ENCODE measurements around the gene WNK2.
"Not testable (repeated sequence)": the region's sequence is repeated elsewhere in the genome, so short reads cannot be mapped to it uniquely, and the experiment has no call there.

Gene WNK2

DNA sequence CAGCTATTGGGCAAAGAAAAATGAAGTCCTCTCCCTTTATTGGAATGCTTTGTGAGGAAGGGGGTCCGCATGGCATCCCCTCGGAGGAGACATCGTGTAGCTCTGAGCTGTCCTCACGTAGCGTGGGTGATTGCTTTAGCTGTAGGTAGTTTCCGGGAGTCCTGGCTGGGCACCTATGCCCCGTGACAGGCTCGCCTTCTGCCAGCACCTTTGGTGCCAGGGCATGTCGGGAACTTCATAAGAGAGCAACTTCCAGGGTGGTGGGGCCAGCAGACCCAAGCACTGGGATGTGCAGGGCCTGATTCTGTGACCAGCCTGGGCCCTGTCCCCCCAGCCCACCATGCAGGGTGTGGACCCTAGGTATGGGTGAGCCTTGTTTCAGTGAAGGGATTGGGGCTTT is 64.0 kb downstream of the WNK2 start:
- H3K36me3 ChIP-seq (ENCODE audit: insufficient read depth, low read depth, low read length) = peaks cover 5% of the 10 kb centered on the region; the same call in 1 of the 2 replicates
- H3K9ac ChIP-seq (ENCODE audit: low read depth, low read length) = no peak overlapping the region; the same call in 1 of the 2 replicates
- H3K27me3 ChIP-seq (ENCODE audit: insufficient read depth, low read length) = no peaks in the 10 kb centered on the region
- H3K4me1 ChIP-seq (ENCODE audit: insufficient read depth, low read length) = peaks cover 3% of the 10 kb centered on the region; the same call in 1 of the 2 replicates
- H3K4me3 ChIP-seq (ENCODE audit: low read length) = no peak overlapping the region
- no peaks in the 10 kb centered on the region for H3K9me3 ChIP-seq (ENCODE audit: insufficient read depth, low read depth, low read length)
- H3K27ac ChIP-seq (ENCODE audit: low read length) = no peak overlapping the region

DNA sequence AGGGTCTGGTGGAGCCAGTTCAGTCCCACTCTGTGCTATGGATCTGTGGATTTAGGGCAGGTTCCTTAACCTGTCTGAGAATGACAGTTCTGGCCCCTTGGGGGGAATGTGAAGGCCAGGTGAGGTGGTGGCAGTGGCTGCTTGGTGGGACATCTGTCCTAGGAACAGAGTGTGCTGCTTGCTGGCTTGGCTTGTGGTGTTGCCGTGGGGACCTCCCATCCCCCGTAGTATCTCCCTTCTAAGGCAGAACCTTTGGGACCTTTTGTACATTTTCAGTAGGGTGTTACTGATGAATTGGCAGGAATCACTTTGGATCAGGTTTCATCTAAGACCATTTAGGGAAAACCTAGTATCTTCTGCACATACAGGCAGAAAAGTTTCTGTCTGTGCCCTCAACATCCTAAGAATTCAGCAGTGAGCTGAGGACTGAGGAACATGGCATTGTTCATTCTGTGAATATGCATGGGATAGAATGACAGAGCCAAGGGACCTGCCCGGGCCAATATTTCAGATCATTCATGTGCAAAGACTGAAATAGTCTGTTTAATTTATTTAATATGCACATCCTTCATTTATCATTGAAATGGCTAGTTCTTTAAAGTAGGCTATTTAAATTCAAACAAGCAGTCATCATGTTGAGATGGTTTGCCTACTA is 64.6 kb downstream of the WNK2 start:
- no peak overlapping the region for H3K9ac ChIP-seq (ENCODE audit: low read depth, low read length)
- H3K9me3 ChIP-seq (ENCODE audit: insufficient read depth, low read depth, low read length) = no peaks in the 10 kb centered on the region
- H3K36me3 ChIP-seq (ENCODE audit: insufficient read depth, low read depth, low read length) = peaks cover 5% of the 10 kb centered on the region; the same call in 1 of the 2 replicates
- no peaks in the 10 kb centered on the region for H3K27me3 ChIP-seq (ENCODE audit: insufficient read depth, low read length)
- H3K27ac ChIP-seq (ENCODE audit: low read length) = no peak overlapping the region
- no peak overlapping the region for H3K4me3 ChIP-seq (ENCODE audit: low read length)
- H3K4me1 ChIP-seq (ENCODE audit: insufficient read depth, low read length) = 0 out of 2 replicates have a peak, but pooled peaks cover 3% of the 10 kb centered on the region

DNA sequence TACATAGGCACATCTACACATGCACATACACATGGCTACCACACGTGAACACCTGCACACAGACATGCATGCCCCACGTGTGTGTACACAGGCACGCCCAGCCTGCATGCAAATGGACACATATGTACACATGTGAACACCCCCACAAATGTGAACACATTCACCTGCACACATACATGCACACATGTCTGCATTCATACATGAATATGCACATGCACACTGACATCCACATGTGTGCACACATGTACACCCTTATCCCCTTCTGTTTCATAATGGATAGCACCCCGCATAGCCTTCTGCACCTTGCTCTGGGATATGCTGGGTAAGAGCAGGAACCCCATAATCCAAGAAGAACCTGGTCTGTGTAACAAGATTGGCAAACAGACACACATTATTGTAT is 66.2 kb downstream of the WNK2 start:
- Histone ChIP-seq H3K4me3 (ENCODE audit: low read length) (no peak overlapping the region), H3K9ac (ENCODE audit: low read depth, low read length) (no peak overlapping the region), H3K27ac (ENCODE audit: low read length) (no peak overlapping the region), H3K27me3 (ENCODE audit: insufficient read depth, low read length) (no peaks in the 10 kb centered on the region), H3K36me3 (ENCODE audit: insufficient read depth, low read depth, low read length) (peaks cover 5% of the 10 kb centered on the region; the same call in 1 of the 2 replicates), H3K9me3 (ENCODE audit: insufficient read depth, low read depth, low read length) (no peaks in the 10 kb centered on the region), H3K4me1 (ENCODE audit: insufficient read depth, low read length) (0 out of 2 replicates have a peak, but pooled peaks cover 3% of the 10 kb centered on the region)

DNA sequence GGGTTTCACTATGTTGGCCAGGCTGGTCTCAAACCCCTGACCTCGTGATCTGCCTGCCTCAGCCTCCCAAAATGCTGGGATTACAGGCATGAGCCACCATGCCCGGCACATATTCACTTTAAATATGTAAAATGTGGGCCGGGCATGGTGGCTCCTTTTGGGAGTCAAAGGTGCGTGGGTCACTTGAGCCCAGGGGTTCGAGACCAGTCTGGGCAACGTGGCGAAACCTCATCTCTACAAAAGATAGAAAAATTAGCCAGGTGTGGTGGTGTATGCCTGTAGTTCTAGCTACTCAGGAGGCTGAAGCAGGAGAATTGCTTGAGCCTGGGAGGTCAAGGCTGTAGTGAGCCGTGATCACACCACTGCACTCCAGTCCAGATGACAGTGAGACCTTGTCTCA is 67.4 kb downstream of the WNK2 start:
- not testable (repeated sequence) for H3K4me3 ChIP-seq (ENCODE audit: low read length); H3K4me1 ChIP-seq (ENCODE audit: insufficient read depth, low read length); H3K27me3 ChIP-seq (ENCODE audit: insufficient read depth, low read length); H3K27ac ChIP-seq (ENCODE audit: low read length); H3K36me3 ChIP-seq (ENCODE audit: insufficient read depth, low read depth, low read length); H3K9me3 ChIP-seq (ENCODE audit: insufficient read depth, low read depth, low read length); H3K9ac ChIP-seq (ENCODE audit: low read depth, low read length)

DNA sequence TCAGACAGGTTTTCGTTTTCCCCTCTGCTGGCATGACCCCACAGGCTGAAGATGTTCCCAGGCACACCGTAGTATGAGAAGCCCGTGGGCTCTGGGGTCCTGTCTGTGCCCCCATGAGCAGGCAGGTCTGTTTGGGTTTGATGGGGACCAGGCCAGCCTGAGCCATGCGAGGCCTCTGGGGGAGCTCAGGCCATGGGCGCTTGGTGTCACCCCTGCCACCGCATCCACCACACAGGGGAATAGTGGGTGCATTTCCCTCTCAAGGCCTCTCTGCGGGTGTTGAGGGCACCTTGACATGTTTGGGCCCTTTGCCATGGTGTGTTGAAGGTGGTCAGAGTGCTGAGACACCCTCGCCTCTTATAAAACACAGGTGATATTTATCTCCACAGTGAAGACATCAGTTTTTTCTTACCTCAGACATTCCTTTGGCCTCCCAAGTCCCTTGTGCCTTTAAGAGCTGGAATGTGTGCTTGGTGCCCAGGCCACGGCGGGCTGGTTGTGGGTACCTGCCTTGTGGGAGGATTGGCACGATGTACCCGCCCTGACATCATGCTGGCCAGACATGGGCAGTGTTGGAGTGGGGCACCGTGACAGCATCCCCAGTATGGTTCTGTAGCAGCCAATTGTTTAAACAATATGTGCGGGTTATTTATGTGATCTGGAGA is 68.3 kb downstream of the WNK2 start:
- no peak overlapping the region for H3K4me3 ChIP-seq (ENCODE audit: low read length)
- no peaks in the 10 kb centered on the region for H3K9me3 ChIP-seq (ENCODE audit: insufficient read depth, low read depth, low read length)
- no peak overlapping the region for H3K9ac ChIP-seq (ENCODE audit: low read depth, low read length)
- H3K27me3 ChIP-seq (ENCODE audit: insufficient read depth, low read length) = no peaks in the 10 kb centered on the region
- peaks cover 5% of the 10 kb centered on the region; the same call in 1 of the 2 replicates for H3K36me3 ChIP-seq (ENCODE audit: insufficient read depth, low read depth, low read length)
- no peak overlapping the region for H3K27ac ChIP-seq (ENCODE audit: low read length)
- 0 out of 2 replicates have a peak, but pooled peaks cover 3% of the 10 kb centered on the region for H3K4me1 ChIP-seq (ENCODE audit: insufficient read depth, low read length)

DNA sequence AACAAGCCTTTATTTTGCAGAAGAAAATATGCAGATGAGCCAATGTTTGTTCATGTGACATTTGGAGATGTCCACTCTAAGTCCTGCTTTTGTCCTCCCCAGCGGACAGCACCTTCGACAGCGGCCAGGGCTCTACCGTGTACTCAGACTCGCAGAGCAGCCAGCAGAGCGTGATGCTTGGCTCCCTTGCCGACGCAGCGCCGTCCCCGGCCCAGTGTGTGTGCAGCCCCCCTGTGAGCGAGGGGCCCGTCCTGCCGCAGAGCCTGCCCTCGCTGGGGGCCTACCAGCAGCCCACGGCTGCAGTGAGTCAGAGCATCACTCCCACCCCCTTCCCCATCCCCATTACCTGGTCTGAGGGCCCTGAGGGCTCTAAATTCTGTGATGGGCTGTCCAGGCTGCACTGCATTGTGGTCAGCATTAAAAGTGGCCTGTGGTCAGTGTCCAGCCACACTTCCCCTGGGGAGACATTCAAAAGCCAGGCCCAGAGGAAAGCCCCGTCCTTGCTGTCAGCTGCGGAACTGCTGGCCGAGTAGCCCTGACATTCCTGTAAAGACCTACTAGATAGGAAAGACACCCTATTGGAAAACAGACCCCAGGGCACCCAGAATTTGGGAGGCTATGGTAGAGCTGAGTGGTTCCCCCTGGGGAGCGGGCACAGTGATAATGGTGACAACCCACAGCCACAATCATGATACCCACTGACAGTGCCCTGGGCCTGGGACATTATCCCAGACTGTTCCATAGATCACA is 69.0 kb downstream of the WNK2 start:
- Histone ChIP-seq H3K27me3 (ENCODE audit: insufficient read depth, low read length) (no peaks in the 10 kb centered on the region), H3K9ac (ENCODE audit: low read depth, low read length) (no peak overlapping the region), H3K27ac (ENCODE audit: low read length) (no peak overlapping the region), H3K9me3 (ENCODE audit: insufficient read depth, low read depth, low read length) (no peaks in the 10 kb centered on the region), H3K36me3 (ENCODE audit: insufficient read depth, low read depth, low read length) (peaks cover 5% of the 10 kb centered on the region; the same call in 1 of the 2 replicates), H3K4me1 (ENCODE audit: insufficient read depth, low read length) (0 out of 2 replicates have a peak, but pooled peaks cover 3% of the 10 kb centered on the region), H3K4me3 (ENCODE audit: low read length) (no peak overlapping the region)

DNA sequence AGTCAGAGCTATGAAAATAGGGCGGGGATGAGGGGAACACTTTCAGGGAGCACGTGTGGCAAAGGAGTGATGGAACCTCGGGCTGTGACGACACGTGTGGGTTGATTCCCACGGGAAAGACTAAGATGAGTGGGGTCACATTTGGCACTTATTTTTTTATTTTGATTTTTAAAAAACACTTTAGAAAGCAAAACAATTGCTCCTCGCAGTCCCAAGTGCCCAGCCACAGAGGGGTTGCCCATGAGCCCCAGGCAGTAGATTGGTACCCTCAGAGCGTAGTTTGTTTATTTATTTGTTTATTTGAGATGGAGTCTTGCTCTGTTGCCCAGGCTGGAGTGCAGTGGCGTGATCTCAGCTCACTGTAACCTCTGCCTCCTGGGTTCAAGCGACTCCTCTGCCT is 69.7 kb downstream of the WNK2 start:
- no peaks in the 10 kb centered on the region for H3K4me1 ChIP-seq (ENCODE audit: insufficient read depth, low read length)
- no peaks in the 10 kb centered on the region for H3K9me3 ChIP-seq (ENCODE audit: insufficient read depth, low read depth, low read length)
- no peak overlapping the region for H3K27ac ChIP-seq (ENCODE audit: low read length)
- no peaks in the 10 kb centered on the region for H3K27me3 ChIP-seq (ENCODE audit: insufficient read depth, low read length)
- no peak overlapping the region for H3K9ac ChIP-seq (ENCODE audit: low read depth, low read length)
- no peak overlapping the region for H3K4me3 ChIP-seq (ENCODE audit: low read length)
- peaks cover 5% of the 10 kb centered on the region; the same call in 1 of the 2 replicates for H3K36me3 ChIP-seq (ENCODE audit: insufficient read depth, low read depth, low read length)

DNA sequence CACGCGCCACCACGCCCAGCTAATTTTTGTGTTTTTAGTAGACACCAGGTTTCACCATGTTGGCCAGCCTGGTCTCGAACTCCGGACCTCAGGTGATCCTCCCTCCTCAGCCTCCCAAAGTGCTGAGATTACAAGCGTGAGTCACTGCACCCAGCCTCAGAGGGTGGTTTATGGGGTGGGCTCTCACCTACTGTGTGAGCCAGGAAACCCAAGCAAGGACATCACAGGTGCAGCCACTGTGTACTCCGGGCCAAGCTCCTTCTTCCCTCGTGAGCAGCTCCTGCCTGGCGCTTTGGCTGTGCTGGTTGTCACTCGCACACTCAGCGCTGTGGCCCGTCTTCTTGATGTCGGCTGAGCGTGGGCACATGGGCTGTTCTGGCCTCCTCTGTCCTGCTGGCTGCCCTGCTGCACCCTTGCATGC is 70.1 kb downstream of the WNK2 start:
- Histone ChIP-seq H3K4me1 (ENCODE audit: insufficient read depth, low read length) (no peaks in the 10 kb centered on the region), H3K9ac (ENCODE audit: low read depth, low read length) (no peak overlapping the region), H3K27me3 (ENCODE audit: insufficient read depth, low read length) (no peaks in the 10 kb centered on the region), H3K36me3 (ENCODE audit: insufficient read depth, low read depth, low read length) (peaks cover 5% of the 10 kb centered on the region; the same call in 1 of the 2 replicates), H3K9me3 (ENCODE audit: insufficient read depth, low read depth, low read length) (no peaks in the 10 kb centered on the region), H3K27ac (ENCODE audit: low read length) (no peak overlapping the region), H3K4me3 (ENCODE audit: low read length) (no peak overlapping the region)

DNA sequence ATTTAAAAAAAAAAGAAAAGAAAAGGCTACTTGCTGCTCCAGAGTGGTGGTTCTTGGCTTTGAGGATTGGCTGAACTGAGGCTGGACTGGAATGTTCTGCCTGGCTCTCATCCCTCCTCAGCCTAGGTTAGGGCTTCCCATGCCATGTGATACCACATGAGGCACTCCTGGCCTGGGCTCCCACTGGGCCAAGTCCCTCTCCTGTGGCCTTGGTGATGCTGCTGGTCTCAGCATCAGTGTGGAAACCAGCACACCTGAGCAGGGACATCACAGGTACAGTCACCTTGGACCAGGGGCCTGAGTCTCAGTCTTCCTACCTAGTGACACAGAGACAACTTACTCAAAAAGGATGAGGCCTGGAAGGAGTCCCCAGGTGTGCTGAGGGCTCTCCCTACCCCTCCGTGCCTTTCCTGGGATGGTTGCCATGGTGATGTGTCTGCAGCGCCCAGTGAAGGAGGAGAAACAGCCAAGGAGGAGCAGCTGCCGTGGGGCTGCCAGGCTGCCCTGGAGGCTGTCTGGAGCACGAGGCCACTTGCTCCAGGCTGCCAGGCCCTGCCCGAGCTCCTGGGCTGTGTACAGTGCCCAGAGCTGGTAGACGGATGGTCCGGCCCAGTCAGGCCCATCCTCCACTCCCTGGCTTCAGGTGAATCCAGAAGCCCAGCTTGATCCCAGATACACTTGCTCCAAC is 71.0 kb downstream of the WNK2 start:
- H3K27me3 ChIP-seq (ENCODE audit: insufficient read depth, low read length) = no peaks in the 10 kb centered on the region
- no peak overlapping the region for H3K9ac ChIP-seq (ENCODE audit: low read depth, low read length)
- H3K36me3 ChIP-seq (ENCODE audit: insufficient read depth, low read depth, low read length) = peaks cover 5% of the 10 kb centered on the region; the same call in 1 of the 2 replicates
- no peak overlapping the region for H3K27ac ChIP-seq (ENCODE audit: low read length)
- no peak overlapping the region for H3K4me3 ChIP-seq (ENCODE audit: low read length)
- H3K4me1 ChIP-seq (ENCODE audit: insufficient read depth, low read length) = no peaks in the 10 kb centered on the region
- H3K9me3 ChIP-seq (ENCODE audit: insufficient read depth, low read depth, low read length) = no peaks in the 10 kb centered on the region

DNA sequence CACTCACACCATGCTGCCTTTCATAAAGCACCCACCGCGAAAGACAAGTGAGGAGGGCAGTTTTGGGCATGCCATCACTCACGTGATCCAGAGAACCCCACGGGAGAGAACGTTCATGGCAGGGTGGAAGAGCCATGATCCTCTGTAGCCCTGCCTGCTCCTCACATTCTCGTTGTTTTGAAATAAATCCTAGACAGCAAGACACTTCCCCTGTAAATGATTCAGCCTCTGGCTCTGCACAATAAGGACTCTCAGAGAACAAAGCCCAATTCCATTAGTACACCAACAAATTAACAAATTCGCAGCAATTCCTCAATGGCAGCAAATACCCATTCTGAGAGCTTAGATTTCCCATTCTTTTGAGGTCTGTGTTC is 71.5 kb downstream of the WNK2 start:
- Histone ChIP-seq H3K27me3 (ENCODE audit: insufficient read depth, low read length) (no peaks in the 10 kb centered on the region), H3K9me3 (ENCODE audit: insufficient read depth, low read depth, low read length) (no peaks in the 10 kb centered on the region)

More for the DNA sequence above, 71.5 kb downstream of the WNK2 start:
- Histone ChIP-seq H3K4me1 (ENCODE audit: insufficient read depth, low read length) (no peaks in the 10 kb centered on the region), H3K9ac (ENCODE audit: low read depth, low read length) (no peak overlapping the region), H3K27ac (ENCODE audit: low read length) (no peak overlapping the region), H3K4me3 (ENCODE audit: low read length) (no peak overlapping the region), H3K36me3 (ENCODE audit: insufficient read depth, low read depth, low read length) (no peaks in the 10 kb centered on the region)
